ENCODE data around the gene MANEAL.

Gene MANEAL

GRCh38 chr1:37782491-37782890 is 11.2 kb upstream of the MANEAL start:
- DNase-seq (ENCODE audit: low spot score): no peak

- DNase-seq (ENCODE audit: low spot score): no peak
These were observed 532 bp upstream of the MANEAL start for GRCh38 chr1:37792943-37793686.

DNA sequence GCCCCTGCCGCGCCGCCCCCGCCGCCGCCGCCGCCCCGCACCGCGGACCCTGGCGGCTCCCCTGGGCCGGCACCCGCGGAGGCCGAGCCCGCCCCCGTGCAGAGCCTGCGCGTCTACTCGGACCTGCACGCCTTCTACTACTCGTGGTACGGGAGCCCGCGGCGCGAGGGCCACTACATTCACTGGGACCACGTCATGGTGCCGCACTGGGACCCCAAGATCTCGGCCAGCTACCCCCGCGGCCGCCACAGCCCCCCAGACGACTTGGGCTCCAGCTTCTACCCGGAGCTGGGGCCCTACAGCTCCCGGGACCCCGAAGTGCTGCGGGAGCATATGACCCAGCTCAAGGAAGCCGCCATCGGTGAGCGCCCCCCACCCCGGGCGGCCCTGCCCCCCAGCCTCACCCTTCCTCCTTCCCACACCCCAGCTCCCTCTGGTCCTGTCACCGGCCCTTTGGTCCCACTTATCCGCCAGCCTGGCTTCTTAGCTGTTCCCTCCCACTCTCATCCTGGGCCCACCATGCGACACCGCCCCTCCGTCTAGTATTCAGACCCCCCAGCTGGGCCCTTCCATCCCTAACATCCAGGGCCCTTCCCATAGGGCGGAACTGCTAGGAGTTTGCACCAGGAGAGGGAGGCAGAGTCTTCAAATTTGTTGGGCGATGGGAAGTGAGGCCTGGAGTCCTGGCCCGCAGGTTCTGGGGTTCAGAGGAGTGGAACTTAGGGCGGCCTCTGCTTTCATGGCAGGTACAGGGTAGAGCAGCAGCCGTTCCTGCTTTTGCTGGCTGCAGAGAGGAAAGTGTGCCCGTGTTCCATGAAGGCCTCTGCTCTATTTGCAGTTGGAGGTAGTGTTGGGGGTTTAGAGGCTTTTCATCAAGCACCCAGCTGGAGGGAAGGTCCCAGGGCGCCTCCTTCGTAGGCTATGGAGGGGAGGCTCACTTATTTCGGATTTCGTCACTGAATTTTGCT is 1.0 kb downstream of the MANEAL start:
- DNase-seq (ENCODE audit: low spot score): peak; percentile 21

DNA sequence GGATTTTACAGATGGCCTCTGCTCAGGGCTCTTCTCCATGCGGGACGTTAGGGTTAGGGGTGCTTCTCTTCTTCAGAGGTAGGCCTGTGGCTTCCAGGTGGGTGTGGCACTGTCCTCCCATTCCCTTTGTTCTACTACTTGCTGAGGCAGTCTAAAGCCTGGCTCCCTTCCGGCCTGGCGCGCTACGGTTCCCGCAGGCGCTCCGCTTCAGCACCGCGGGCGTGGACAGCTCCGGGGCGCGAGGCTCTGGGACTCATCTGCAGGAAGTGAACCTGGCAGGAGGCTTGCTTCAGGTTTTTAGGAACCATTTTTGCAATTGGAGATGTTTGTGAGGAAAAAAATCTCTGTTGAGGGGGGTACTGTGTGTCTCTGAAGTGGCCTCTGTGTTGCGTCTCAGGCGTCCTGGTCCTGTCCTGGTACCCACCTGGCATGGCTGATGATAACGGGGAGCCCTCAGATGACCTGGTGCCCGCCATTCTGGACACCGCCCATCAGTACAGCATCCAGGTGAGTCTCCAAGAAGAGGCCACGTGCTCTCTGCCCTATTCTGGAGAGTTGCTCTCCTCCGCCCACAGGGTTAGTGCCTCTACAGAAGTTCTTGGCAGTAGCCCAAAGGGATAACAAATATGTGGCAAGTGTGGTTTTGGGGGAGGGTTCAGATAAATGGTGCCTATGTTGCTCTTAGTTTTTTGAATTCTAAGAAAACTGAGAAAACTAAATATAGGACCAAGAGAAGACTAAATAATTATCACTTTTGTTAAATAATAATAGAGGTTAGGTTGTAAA is 1.9 kb downstream of the MANEAL start:
- DNase-seq (ENCODE audit: low spot score): peak; percentile 84

GRCh38 chr1:37797750-37798345 is 4.2 kb downstream of the MANEAL start:
- no peak for DNase-seq (ENCODE audit: low spot score)

- no peak for DNase-seq (ENCODE audit: low spot score)
These were observed 8.8 kb downstream of the MANEAL start for GRCh38 chr1:37802439-37802838.

DNA sequence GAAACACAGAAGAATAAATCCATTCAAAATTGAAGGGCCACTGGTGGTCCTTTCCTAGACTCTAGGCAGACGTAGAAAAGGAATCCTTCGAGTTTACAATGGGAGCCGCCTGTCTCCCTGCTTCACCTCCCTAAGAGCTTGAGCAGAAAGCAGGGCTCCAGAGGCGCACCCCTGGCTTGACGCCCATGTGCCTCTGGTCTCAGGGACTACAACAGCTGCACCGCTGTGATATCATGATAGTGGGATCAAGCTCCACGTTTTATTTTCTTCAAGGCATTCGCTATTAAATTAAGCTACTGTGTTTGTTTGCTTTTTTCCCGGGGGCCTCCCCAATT is 13.5 kb downstream of the MANEAL start:
- peak; percentile 36 for DNase-seq (ENCODE audit: low spot score)

- DNase-seq (ENCODE audit: low spot score): peak; percentile 93
These were observed 14.1 kb downstream of the MANEAL start, which contains the start of the genes C1orf122 and YRDC for GRCh38 chr1:37807555-37808368. Gene C1orf122 (plus strand): TSS chr1:37807790. CDS start chr1:37808405, 615 bp downstream. Gene YRDC (minus strand): TSS chr1:37808208. CDS start chr1:37808180, 28 bp downstream.

GRCh38 chr1:37808369-37809319 is 15.0 kb downstream of the MANEAL start:
- peak; percentile 80 for DNase-seq (ENCODE audit: low spot score)

DNA sequence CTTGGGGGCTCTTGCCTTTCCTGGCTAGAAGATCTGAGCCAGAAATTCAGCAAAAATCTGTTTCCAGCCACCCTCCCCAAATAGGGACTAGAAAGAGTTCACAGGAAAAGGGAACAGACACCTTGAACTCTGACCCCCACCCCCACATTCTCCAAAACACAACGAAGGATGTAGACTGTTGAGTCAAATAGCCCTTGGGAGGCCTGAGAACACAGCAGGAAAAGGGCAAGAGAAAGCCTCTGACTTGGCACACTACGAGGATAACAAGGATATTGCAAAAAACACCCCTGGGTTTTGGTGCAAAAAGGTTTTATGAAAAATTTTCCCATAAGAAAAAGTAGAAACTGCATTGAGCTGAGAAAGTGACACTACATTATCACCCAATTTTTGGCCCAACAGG is 16.3 kb downstream of the MANEAL start:
- DNase-seq (ENCODE audit: low spot score): no peak

DNA sequence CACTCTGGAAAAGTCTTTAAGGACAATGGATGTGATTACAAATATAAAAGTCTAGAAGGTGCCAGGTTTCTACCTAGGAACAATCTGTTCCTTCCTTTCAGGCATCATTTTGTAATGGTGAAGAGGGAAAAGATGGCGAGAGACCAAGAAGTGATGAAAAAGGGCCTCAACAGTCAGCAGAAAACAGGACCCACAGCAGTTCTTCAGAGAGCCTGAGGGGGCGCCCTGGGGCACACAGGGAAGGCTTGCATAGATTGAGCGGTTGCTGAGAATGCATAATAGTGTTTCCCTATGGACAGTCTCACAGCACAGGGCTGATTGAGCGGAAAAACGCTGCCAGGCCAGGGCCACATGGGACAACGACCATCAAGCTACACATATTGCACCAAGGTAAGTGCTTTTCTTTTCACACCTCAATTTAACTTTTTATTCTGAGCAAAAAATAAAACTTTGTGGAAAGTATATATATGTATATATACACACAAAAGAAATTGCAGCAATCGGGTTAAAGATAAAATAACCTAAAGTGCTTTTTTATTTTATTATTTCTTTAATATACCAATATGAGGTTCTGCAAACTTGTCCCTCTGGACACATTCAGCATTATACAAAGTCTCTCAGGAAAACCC is 17.5 kb downstream of the MANEAL start:
- peak; percentile 88 for DNase-seq (ENCODE audit: low spot score)

DNA sequence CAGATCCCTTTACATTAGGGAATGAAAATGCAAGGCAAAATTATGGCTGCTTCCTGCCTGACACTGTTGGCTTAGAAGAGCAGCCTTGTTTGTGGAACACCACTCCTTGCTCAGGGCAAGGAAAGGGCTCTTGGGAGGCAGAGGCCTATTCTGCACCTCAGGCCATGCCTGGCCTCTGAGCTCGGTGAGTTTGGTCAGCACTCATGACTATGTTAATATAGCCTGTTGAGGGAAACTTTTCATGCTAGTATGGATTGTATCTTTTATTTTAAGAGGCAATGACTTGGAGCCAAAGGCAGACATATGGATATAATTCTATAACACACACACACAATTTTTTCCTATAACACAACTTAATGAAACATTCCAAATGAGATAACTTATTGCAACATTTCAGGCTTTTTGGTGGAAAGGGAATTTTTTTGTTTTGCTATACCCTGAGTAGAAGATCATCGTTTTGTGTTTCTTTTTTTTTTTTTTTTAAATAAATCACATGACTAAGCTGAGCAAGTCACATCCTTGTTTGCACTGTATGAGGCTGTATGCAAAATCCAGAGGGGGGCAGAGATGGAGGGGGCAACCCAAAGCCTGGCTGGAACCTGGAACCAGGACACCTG is 20.0 kb downstream of the MANEAL start:
- no peak for DNase-seq (ENCODE audit: low spot score)

GRCh38 chr1:37814252-37814651 is 20.6 kb downstream of the MANEAL start:
- no peak for DNase-seq (ENCODE audit: low spot score)

GRCh38 chr1:37817481-37817880 is 23.8 kb downstream of the MANEAL start:
- peak; percentile 33 for DNase-seq (ENCODE audit: low spot score)

- no peak for DNase-seq (ENCODE audit: low spot score)
These were observed 27.8 kb downstream of the MANEAL start for GRCh38 chr1:37821481-37821880.

DNA sequence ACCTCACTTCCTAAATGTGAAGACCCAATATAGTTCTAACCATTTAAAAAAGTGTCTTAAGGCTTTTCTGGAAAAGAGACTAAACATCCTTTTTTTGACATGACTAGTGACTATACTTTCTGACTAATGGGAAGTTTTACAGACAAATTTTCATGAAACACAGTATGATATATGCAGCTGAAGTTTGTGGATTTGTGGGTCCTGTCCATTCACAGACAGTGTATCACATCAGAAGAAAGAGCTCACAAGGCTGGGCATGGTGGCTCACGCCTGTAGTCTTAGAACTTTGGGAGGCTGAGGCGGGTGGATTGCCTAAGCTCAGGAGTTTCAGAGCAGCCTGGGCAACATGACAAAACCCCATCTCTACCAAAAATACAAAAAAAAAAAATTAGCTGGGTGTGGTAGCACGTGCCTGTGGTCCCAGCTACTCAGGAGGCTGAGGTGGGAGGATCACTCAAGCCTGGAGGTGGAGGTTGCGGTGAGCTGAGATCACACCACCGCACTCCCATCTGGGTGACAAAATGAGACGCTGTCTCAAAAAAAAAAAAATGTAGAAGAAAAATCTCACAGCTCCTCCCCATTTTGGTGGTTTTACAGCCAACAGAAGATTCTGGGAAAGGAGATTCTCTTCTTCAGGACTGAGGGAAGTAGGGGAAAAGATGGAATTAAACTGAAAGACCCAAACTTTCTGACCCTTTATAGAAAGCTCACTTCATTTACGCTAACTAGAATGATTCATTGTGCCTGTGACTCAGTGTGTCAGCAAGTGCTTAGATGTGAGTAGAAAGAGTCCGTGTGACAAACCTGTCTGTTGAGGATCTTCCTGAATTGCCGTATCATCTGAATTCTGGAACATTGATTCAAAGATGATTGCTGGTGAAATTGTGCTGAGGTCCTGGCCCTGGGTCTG is 29.5 kb downstream of the MANEAL start:
- DNase-seq (ENCODE audit: low spot score): peak; percentile 66

GRCh38 chr1:37824001-37824400 is 30.4 kb downstream of the MANEAL start:
- DNase-seq (ENCODE audit: low spot score): no peak

DNA sequence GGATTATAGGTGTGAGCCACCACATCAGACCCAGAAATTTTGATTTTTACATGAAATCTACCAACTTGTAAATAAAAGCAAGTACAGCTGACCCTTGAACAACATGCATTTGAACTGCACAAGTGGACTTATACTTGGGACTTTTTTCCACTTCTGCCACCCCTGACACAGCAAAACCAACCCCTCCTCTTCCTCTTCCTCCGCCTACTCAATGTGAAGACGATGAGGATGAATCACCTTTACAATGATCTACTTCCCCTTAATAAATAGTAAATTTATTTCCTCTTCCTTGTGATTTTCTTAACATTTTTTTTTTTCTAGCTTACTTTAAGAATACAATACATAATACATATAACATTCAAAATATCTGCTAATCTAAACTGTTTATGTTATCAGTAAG is 31.9 kb downstream of the MANEAL start:
- DNase-seq (ENCODE audit: low spot score): no peak

Data from RKO (cell line).